ENCODE results near the gene CRYBG1. TPM values are rescaled to one million over a fixed set of nuclear protein-coding genes. Genes with fewer than 3 reads are reported as not detected.
A peak's percentile ranks its signal among the peaks of the same experiment; 100 is the strongest.

The CRYBG1 gene
- polyA plus RNA-seq, 2 of the 4 experiments (the other 2 are of a cell fraction): 0.31 to 0.37 TPM

DNA sequence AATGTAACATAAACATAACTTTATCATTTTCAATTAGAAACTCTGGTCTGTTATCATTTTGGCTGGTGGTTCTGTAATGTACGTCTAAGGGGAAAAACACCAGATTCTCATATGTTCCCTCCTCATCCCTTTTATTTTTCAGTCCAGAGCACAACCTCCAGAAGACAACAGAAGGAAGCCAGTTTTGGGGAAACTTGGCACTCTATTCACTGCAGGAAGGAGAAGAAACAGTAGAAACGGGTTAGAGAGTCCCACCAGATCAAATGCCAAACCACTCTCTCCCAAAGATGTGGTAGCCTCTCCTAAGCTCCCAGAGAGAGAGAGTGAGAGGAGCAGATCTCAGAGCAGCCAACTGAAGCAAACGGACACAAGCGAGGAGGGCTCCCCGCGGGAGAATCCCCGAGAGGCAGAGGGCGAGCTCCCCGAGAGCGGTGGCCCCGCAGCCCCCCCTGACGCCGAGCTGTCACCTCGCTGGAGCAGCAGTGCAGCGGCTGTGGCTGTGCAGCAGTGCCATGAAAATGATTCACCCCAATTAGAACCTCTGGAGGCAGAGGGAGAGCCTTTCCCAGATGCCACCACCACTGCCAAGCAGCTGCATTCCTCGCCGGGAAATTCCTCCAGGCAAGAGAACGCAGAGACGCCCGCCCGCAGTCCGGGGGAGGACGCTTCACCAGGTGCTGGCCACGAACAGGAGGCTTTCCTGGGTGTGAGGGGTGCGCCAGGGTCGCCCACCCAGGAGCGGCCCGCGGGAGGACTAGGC, 151.0 kb downstream of the CRYBG1 start:
- Histone ChIP-seq H3K27ac (peak overlapping the region; percentile 50 to 87; a peak in 4 of 6 replicates), H3K4me1 (peaks cover 9% of the 10 kb centered on the region; the same call in 2 of the 3 replicates), H3K9me3 (no peaks in the 10 kb centered on the region), H3K4me2 (peak overlapping the region; percentile 100), H3K4me3 (peak overlapping the region; percentile 70)
- POLR2A ChIA-PET: no interaction called here
- 7% methylated on average over 6 of the region's 29 CpGs for WGBS (ENCODE audit: missing lambda C conversion rate)
- TF ChIP-seq CBX8 (IDR thresholded peaks at IDR 0.05) (peak; percentile 90; the same call in 1 of the 2 replicates), GATA3 (IDR thresholded peaks at IDR 0.05; ENCODE audit: borderline replicate concordance) (no peak)
- no peak for FAIRE-seq
- CTCF ChIA-PET: interaction anchor here (0.6 to 4.7 kb wide), 9 partner anchors 20 to 172 kb away, joined by 3 to 22 read pairs (median 4); no protein-coding TSS in a partner anchor
- DNase-seq (ENCODE audit: low read depth in 1 of 2, low spot score in 1 of 2): no peak
- peak; percentile 33 to 67; a peak in 5 of 6 replicates for ATAC-seq

GRCh38 chr6:106512048-106512967, 151.8 kb downstream of the CRYBG1 start:
- peak in 1 of 2 experiments; percentile 13 for DNase-seq (ENCODE audit: low read depth in 1 of 2, low spot score in 1 of 2)
- H3K27ac ChIP-seq: peak overlapping the region; percentile 50 to 87; a peak in 5 of 6 replicates

DNA sequence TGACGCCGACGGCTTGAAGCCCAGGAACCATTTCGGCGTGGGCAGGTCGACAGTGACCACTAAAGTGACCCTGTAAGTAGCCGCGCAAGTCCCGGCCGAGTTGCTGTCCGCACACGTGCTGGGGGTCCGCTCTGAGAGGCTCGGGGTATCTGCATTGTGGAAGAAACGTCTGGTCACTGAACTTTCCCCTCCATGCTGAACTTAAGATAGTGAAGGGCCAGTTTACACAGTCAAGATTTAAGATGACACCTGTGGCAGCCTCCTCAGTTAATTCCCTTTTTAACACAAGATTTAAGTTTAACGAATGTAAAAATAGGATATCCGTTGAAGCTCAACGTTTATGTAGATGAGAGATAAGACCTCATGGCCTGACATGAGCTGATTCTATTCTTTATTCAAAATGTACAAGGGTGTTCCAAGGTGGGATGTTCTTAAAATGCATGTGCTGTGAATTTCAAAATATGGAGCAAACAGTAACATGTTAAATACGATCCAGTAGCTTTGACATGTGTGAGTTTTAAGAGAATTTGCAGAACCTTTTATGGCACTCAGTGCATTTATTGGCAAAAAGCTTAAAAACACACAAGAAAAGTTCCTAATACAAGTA, 152.6 kb downstream of the CRYBG1 start:
- DNase-seq (ENCODE audit: low read depth in 1 of 2, low spot score in 1 of 2) (no peak), ATAC-seq (no peak), FAIRE-seq (no peak)
- H3K27ac ChIP-seq: peak overlapping the region in 1 of 2 experiments; percentile 87; a peak in 3 of 6 replicates
- peaks cover 9% of the 10 kb centered on the region; the same call in 2 of the 3 replicates for H3K4me1 ChIP-seq
- ChIA-PET POLR2A (no interaction called here), CTCF (interaction anchor here (1.2 to 4.7 kb wide), 8 partner anchors 10 to 66 kb away, joined by 3 to 22 read pairs (median 4); no protein-coding TSS in a partner anchor)
- H3K9me3 ChIP-seq: no peaks in the 10 kb centered on the region
- H3K4me3 ChIP-seq: no peak overlapping the region; the same call in 2 of the 3 replicates
- WGBS (ENCODE audit: missing lambda C conversion rate): 67% methylated on average over 9 of the region's 19 CpGs
- peak overlapping the region; percentile 100; the same call in 2 of the 3 replicates for H3K4me2 ChIP-seq
- TF ChIP-seq CHD2 (IDR thresholded peaks at IDR 0.05; ENCODE audit: low read length, partially characterized antibody) (no peak), HEYL (CRISPR knock-in tag; IDR thresholded peaks at IDR 0.05) (no peak), MYC (IDR thresholded peaks at IDR 0.05; ENCODE audit: borderline replicate concordance, low read length) (no peak)
- TF ChIP-seq, protein P1, sequence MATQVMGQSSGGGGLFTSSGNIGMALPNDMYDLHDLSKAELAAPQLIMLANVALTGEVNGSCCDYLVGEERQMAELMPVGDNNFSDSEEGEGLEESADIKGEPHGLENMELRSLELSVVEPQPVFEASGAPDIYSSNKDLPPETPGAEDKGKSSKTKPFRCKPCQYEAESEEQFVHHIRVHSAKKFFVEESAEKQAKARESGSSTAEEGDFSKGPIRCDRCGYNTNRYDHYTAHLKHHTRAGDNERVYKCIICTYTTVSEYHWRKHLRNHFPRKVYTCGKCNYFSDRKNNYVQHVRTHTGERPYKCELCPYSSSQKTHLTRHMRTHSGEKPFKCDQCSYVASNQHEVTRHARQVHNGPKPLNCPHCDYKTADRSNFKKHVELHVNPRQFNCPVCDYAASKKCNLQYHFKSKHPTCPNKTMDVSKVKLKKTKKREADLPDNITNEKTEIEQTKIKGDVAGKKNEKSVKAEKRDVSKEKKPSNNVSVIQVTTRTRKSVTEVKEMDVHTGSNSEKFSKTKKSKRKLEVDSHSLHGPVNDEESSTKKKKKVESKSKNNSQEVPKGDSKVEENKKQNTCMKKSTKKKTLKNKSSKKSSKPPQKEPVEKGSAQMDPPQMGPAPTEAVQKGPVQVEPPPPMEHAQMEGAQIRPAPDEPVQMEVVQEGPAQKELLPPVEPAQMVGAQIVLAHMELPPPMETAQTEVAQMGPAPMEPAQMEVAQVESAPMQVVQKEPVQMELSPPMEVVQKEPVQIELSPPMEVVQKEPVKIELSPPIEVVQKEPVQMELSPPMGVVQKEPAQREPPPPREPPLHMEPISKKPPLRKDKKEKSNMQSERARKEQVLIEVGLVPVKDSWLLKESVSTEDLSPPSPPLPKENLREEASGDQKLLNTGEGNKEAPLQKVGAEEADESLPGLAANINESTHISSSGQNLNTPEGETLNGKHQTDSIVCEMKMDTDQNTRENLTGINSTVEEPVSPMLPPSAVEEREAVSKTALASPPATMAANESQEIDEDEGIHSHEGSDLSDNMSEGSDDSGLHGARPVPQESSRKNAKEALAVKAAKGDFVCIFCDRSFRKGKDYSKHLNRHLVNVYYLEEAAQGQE (IDR thresholded peaks at IDR 0.05): no peak
- TF ChIP-seq, protein P2, sequence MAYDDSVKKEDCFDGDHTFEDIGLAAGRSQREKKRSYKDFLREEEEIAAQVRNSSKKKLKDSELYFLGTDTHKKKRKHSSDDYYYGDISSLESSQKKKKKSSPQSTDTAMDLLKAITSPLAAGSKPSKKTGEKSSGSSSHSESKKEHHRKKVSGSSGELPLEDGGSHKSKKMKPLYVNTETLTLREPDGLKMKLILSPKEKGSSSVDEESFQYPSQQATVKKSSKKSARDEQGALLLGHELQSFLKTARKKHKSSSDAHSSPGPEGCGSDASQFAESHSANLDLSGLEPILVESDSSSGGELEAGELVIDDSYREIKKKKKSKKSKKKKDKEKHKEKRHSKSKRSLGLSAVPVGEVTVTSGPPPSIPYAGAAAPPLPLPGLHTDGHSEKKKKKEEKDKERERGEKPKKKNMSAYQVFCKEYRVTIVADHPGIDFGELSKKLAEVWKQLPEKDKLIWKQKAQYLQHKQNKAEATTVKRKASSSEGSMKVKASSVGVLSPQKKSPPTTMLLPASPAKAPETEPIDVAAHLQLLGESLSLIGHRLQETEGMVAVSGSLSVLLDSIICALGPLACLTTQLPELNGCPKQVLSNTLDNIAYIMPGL (CRISPR knock-in tag; IDR thresholded peaks at IDR 0.05; ENCODE audit: borderline replicate concordance): no peak

More at GRCh38 chr6:106512048-106512967, 151.8 kb downstream of the CRYBG1 start:
- Histone ChIP-seq H3K4me3 (peak overlapping the region; percentile 70), H3K4me1 (peaks cover 9% of the 10 kb centered on the region; the same call in 2 of the 3 replicates), H3K9me3 (no peaks in the 10 kb centered on the region), H3K4me2 (peak overlapping the region; percentile 100)
- ATAC-seq (peak; percentile 49 to 69), FAIRE-seq (no peak)
- POLR2A ChIA-PET: no interaction called here
- TF ChIP-seq, protein P3, sequence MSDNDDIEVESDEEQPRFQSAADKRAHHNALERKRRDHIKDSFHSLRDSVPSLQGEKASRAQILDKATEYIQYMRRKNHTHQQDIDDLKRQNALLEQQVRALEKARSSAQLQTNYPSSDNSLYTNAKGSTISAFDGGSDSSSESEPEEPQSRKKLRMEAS (IDR thresholded peaks at IDR 0.05): peak; percentile 30; the same call in 1 of the 2 replicates
- TF ChIP-seq E2F6 (IDR thresholded peaks at IDR 0.05; ENCODE audit: borderline replicate concordance, low read depth) (peak; percentile 72), RAD21 (conservative IDR thresholded peaks at IDR 0.05 in 1 of 2, IDR thresholded peaks at IDR 0.05 in 1 of 2) (peak in 1 of 2 experiments; percentile 14; a peak in 1 of 5 replicates), CTCF (IDR thresholded peaks at IDR 0.05) (0 out of 3 replicates have a peak, but pooled peaks have one; percentile 7)
- TF ChIP-seq, protein P4, sequence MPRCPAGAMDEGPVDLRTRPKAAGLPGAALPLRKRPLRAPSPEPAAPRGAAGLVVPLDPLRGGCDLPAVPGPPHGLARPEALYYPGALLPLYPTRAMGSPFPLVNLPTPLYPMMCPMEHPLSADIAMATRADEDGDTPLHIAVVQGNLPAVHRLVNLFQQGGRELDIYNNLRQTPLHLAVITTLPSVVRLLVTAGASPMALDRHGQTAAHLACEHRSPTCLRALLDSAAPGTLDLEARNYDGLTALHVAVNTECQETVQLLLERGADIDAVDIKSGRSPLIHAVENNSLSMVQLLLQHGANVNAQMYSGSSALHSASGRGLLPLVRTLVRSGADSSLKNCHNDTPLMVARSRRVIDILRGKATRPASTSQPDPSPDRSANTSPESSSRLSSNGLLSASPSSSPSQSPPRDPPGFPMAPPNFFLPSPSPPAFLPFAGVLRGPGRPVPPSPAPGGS (IDR thresholded peaks at IDR 0.05): no peak
- CTCF ChIA-PET: interaction anchor here (0.8 to 4.7 kb wide), 10 partner anchors 19 to 63 kb away, joined by 3 to 22 read pairs (median 4); no protein-coding TSS in a partner anchor
- WGBS (ENCODE audit: missing lambda C conversion rate): 5% methylated on average over 6 of the region's 90 CpGs

All from A549 (cell line).